ENCODE results near the gene SORCS3.

SORCS3 gene

DNA sequence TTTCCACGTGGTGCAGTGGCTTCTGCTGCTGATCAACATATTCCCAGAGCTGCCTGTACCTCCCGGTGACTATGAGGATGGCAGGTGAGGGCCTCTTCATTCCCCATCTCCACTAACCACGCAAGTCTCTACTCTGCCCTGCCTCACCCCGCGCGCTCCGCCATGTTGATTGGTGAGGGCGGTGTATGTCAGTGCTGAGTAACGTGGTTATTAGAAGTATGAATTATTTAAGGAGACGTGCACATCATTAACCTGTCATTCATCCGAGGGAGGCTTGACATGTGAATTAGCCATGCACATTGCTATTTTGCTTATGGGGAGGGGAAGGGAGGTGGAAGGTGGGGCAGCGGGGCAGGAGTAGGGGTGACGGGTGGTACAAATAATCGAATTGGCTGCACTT lies 138.6 kb downstream of the SORCS3 start:
- DNase-seq, result no peak

- no peak for DNase-seq
Measured at GRCh38 chr10:104780165-104780564, 139.1 kb downstream of the SORCS3 start.

- no peak for DNase-seq
Measured at GRCh38 chr10:104780946-104781595, 140.0 kb downstream of the SORCS3 start.

DNA sequence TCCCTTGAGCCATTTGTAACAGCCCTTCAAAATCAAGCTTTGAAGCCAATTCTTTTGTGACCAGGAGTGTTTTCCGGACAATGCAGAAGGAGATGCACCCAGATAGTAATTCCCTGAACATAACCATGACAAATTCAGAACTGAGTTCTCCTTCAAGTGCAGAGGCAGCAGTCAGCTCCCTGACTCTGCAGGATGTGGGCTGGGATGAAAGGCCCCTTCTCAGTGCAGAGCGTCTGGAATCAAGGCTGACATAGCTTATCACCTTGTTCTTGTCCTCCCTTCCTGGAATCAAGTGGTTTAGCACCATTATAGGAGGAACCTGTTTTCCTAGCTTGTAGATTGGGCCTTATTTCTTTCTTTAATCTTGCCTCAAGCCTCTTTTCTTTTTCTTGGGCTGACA lies 143.4 kb downstream of the SORCS3 start:
- DNase-seq, result no peak

GRCh38 chr10:104791471-104791870 lies 150.4 kb downstream of the SORCS3 start:
- no peak for DNase-seq

- no peak for DNase-seq
Measured at GRCh38 chr10:104795411-104795810, 154.3 kb downstream of the SORCS3 start.

DNA sequence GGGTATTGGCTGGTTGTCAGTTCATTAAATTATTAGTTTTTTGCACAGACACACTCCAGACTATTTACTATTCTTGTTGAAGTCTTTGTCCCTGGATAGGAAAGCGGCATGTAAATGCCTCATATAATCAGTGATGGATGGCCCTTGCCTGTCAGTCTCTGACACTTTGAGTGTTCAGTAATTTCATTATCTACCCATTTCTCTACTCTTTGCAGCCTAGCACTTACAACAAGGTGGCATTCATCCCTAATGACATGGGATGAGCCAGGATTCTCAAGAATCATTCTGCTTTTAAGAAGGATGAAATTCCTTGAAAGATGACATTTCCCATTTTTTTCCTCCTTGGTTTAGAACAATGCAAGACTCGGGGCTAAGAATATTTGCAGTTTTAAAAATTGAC lies 155.7 kb downstream of the SORCS3 start:
- DNase-seq, result no peak

DNA sequence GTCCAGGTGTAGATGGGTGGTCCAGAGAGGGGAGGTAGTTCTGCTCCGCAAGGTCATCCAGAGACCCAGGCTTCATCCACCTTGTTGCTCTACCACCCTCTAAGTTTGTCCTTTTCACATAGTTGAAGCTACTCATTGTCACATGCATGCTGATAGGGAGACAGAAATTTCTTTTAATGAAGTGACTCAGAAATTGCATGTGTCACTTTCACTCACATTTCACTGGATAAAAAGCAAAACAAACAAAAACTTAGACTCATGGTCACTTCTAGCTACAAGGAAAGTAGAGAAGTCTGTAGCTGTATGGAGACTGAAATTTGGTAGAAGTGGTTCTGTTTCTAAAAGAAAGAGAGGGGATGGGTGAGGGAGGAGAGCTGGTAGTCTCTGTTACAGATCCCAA lies 161.9 kb downstream of the SORCS3 start:
- no peak for DNase-seq

GRCh38 chr10:104804880-104805279 lies 163.8 kb downstream of the SORCS3 start:
- no peak for DNase-seq

GRCh38 chr10:104806801-104807200 lies 165.7 kb downstream of the SORCS3 start:
- DNase-seq, result no peak

- no peak for DNase-seq
Measured at GRCh38 chr10:104807581-104808310, 166.7 kb downstream of the SORCS3 start.

DNA sequence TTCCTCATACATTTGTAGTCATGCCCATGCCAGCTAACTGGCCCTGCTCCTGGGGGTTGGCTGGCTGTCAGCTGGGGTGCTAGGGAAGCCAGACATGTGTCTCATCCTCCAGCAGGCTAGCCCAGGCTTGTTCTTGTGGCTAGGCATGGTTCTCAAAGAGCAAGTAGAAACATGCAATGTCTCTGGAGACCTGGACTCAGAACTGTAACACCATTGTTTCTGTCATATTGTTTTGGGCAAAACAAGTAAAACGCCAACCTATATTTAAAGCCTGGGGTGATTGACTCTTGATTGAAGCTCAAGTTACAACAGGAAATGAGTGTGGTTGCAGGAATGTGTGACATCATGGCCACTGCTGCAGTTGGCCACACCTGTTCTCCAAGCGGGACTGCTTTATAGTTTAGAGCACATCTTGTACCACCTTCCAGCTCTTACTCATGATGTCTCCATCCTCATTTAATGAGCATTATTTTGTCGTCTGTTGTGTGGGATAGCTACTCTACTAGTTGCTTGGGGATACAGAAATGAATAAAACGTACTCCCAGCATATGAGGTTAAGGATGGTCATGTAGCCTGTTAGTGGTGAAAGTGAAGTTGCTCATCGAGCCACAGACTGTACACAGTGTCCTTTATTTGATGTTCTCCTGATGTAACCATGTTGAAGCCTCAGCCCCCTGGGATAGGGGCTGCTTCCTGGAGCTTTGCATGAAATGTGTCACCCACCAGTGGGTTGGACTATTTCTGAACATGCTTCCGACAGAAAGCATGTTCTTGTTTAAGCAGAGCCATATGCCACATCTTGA lies 168.4 kb downstream of the SORCS3 start:
- DNase-seq, result no peak

GRCh38 chr10:104811166-104811565 lies 170.1 kb downstream of the SORCS3 start:
- no peak for DNase-seq

GRCh38 chr10:104816501-104816900 lies 175.4 kb downstream of the SORCS3 start:
- DNase-seq, result no peak

DNA sequence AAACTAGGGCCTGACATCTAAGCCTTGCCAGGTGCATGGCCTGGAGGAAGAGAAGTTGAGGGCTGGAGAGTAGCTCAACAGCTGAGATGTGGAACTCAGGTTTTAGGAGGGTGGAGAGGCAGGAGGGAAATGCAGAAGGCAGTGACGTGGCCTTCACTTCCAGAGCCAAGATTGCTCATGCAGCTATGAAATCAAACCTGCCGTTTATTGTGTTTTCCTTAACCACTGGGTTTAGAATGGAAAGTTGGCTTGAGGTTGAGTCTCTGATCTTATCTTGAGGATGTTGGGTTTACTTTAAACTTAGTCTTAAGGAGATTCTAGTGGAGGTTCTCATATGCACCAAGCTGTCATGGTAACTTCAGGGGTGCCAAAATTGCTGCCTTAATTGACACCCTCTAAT lies 178.6 kb downstream of the SORCS3 start:
- no peak for DNase-seq

DNA sequence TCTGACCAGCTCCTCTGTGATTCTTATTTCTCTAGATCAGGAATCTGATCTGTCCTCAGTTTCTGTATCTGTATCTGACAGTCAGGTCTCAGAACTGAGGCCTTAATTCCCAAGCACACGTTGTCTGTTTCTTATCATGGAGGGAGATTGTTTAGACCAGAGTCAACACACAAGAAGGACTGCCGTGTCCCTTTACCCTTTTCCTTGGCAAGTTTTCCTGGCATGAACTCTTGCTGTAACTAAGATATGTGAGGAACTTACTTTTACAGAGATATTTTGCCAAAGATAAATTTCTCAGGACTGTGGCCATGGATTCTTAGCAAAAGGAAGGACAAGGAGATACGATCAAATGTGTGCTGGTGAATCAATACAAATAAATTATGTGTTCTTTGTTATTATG lies 181.0 kb downstream of the SORCS3 start:
- no peak for DNase-seq

GRCh38 chr10:104824380-104825006 lies 183.4 kb downstream of the SORCS3 start:
- no peak for DNase-seq

DNA sequence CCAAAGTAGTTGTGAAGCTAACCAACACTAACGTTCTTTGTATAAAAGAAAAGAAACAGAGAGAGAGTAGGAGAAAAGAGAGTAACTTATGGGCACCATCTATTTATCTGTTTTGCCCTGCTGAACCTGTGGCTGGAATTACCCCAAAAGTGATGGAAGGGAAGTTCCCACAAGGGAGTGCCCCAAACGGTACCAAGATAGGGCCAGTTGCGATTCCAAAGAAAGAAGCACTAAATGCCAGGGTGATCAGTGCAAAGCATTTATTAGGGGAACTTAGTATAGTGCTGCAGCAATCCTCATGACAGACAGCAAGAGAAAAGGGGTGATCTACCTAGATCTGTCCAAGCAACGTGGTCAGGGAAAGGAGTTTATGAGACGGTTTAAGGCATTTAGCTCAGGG lies 190.2 kb downstream of the SORCS3 start:
- no peak for DNase-seq

DNA sequence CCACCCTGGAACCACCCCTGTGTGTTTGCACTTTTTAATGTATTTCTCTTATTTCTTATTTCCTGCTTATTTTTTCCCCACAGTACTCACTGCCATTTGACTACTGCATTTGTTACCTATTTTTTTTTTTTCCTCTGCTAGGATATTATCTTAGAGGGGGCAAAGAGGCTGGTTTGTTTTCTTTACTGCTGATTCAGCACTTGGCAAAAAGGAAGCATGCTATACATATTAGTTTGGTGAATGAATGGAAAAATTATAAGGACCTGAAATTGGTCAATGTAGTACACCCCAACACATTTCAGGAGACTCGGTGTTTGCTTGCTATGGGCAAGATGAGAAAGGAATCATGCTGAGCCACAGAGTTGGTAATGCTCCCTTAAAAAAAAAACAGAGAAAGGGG lies 193.5 kb downstream of the SORCS3 start:
- no peak for DNase-seq

DNA sequence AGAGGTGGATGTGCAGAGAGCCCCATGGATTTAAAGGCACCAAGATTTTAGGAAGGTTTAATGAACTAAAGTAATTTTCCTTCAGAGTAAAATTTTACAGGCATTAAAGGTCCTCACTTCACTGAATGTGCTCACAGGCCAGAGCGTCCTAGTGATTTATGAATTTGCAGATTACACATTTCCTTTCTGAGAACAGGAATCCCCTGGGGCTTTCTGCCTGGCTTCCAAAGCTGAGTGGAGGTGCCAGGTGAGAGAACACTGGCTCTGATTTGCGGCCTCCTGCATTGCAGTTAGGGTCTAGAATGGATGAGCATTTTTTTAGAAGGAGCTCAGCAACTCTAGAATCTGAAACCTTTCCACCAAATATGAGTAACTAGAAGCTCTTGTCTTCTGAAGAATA lies 194.3 kb downstream of the SORCS3 start:
- no peak for DNase-seq

DNA sequence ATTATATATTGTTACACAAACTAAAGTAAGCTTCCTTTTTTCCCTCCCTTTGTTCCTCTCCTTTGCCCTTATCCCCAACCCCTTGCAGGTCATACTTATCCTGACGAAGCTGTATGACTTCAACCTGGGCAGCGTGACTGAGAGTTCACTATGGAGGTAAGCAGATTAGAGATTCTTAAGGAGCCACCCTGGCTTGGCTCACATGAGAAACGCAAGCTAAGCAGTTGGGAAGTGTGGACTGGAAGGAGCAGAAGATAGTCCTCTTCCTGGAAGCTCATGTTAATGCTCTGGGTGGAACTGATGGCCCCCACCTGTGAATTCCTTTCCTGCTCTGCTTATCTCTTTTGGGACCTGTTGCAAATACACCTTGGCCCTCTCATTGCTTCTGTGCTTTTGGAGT lies 201.6 kb downstream of the SORCS3 start:
- no peak for DNase-seq

DNA sequence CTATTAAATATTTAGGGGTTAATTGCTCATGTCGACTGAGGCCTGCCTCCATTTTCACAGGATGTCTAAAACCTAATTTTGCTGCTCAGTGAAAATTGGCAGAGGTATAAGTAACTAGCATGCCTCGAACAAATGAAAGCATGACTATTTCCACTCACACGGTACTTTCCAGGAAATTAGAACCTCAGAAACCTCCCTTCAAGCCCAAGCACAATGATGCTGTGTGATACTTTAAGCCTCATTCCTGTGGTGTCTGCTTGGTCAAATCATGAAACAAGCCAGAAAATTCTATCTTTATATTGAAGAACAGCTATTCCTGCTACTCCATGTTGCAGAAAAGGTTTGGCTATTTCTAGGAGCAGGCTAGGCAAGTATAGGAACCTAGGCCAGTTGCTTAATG lies 203.0 kb downstream of the SORCS3 start:
- DNase-seq, result no peak

DNA sequence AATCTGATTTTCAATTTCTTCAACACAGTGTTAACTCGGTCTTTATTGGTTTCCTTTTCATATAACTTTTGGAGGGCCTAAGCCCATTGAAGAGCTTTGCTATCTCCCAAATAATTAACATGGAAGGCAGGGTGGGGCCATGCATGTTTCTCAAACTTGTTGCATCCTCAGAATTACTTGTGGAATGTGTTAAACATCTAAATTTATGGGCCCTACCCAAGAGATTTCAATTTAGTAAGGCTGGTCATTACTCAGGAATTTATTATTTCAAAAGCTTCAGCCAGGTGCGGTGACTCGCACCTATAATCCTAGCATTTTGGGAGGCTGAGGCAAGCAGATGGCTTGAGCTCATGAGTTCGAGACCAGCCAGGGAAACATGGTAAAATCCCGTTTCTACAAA lies 208.9 kb downstream of the SORCS3 start:
- no peak for DNase-seq

Measured in NCI-H187 treated with DMSO at 0.1 percent for 48 hours (cell line).